Calu3 (cell line): ENCODE data around the gene MCTP1. TPM values are rescaled to one million over a fixed set of nuclear protein-coding genes. Genes with fewer than 3 reads are reported as not detected.

Experiments used
- BruUV-seq: library from RNA; stranded (reverse); fragments of 400-500 nt; replicated peaks from 2 replicates; lab custom pipeline; 2021; lab: Mats Ljungman, UMichigan
- CTCF ChIA-PET: fragments of 300-600 bp; sonication (Branson Sonifier 250); formaldehyde crosslinking; loops from one replicate; lab custom pipeline; 2022; ENCODE audit warnings: antibody characterized with exemption; lab: Charles Lee
- DNase-seq: peaks from one replicate; pipeline ENCODE4 v3.0.0; 2022
- H3K27ac Mint-ChIP-seq: one replicate; pipeline ENCODE4 v1.8.0; 2022; ENCODE audit warnings: mixed read lengths; ENCODE audit not compliant: unreplicated experiment
- H3K27me3 Mint-ChIP-seq: one replicate; pipeline ENCODE4 v1.8.0; 2022; ENCODE audit warnings: mixed read lengths; ENCODE audit not compliant: unreplicated experiment
- H3K36me3 Mint-ChIP-seq: one replicate; pipeline ENCODE4 v1.8.0; 2022; ENCODE audit warnings: mild to moderate bottlenecking, moderate library complexity, mixed read lengths; ENCODE audit not compliant: insufficient read depth, unreplicated experiment
- H3K4me1 Mint-ChIP-seq: one replicate; pipeline ENCODE4 v1.8.0; 2022; ENCODE audit warnings: mild to moderate bottlenecking, low read depth, mixed read lengths; ENCODE audit not compliant: unreplicated experiment
- H3K4me3 Mint-ChIP-seq: one replicate; pipeline ENCODE4 v1.8.0; 2022; ENCODE audit warnings: mild to moderate bottlenecking, low read depth, moderate library complexity, mixed read lengths; ENCODE audit not compliant: unreplicated experiment
- H3K9me3 Mint-ChIP-seq: one replicate; pipeline ENCODE4 v1.8.0; 2022; ENCODE audit warnings: low read depth, mixed read lengths; ENCODE audit not compliant: unreplicated experiment
- intact Hi-C: fragments of 100-400 bp; cut with micrococcal nuclease; formaldehyde crosslinking; loops from one replicate; pipeline ENCODE4 v1.10.0; 2022; ENCODE audit not compliant: unreplicated experiment
- total RNA-seq: library from RNA; stranded (reverse); gene quantifications from 2 replicates; pipeline ENCODE4 v1.2.3, GENCODE V29; 2022
- TF ChIP-seq, protein P1 (sequence below): fragments of 200-600 bp; IDR thresholded peaks from one replicate; pipeline ENCODE4 v1.8.0; 2022; ENCODE audit warnings: antibody characterized with exemption; ENCODE audit not compliant: unreplicated experiment

The MCTP1 gene
- total RNA-seq, 1 experiment from 2014 or later, result 28.4 TPM

- no peaks in the 10 kb centered on the region for H3K4me1 Mint-ChIP-seq
- no peak overlapping the region for H3K27ac Mint-ChIP-seq
- TF ChIP-seq, protein P1, sequence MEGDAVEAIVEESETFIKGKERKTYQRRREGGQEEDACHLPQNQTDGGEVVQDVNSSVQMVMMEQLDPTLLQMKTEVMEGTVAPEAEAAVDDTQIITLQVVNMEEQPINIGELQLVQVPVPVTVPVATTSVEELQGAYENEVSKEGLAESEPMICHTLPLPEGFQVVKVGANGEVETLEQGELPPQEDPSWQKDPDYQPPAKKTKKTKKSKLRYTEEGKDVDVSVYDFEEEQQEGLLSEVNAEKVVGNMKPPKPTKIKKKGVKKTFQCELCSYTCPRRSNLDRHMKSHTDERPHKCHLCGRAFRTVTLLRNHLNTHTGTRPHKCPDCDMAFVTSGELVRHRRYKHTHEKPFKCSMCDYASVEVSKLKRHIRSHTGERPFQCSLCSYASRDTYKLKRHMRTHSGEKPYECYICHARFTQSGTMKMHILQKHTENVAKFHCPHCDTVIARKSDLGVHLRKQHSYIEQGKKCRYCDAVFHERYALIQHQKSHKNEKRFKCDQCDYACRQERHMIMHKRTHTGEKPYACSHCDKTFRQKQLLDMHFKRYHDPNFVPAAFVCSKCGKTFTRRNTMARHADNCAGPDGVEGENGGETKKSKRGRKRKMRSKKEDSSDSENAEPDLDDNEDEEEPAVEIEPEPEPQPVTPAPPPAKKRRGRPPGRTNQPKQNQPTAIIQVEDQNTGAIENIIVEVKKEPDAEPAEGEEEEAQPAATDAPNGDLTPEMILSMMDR, result no peak
- BruUV-seq, result no TSS peak
- H3K36me3 Mint-ChIP-seq, result no peaks in the 10 kb centered on the region
- CTCF ChIA-PET, result no interaction called here
- no peaks in the 10 kb centered on the region for H3K27me3 Mint-ChIP-seq
- H3K4me3 Mint-ChIP-seq, result no peak overlapping the region
- intact Hi-C loops, result no loop called here
- no peak for DNase-seq
- H3K9me3 Mint-ChIP-seq, result no peaks in the 10 kb centered on the region
These were observed 569.1 kb downstream of the MCTP1 start for GRCh38 chr5:94715768-94716167.

DNA sequence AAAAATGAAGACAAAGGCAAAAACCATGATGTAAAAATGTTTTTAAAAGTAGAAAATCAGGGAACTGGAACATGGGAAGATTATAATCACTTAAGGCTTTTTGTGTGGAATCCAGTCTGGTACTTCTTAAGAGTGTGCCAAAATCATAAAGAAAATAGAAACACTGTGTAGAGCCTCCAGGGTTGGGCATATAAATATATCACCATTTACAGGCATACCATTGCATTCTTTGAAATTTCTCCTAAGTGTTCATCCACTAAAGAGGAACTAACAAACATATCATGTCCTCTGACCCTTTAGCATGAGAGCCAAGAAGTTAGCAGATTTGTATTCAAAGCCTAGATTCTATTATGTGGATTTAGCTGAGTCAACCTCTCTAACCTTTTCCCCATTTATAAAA, 573.1 kb downstream of the MCTP1 start:
- Mint-ChIP-seq H3K36me3 (no peaks in the 10 kb centered on the region), H3K4me3 (no peak overlapping the region), H3K27me3 (no peaks in the 10 kb centered on the region), H3K9me3 (no peaks in the 10 kb centered on the region), H3K27ac (no peak overlapping the region), H3K4me1 (no peaks in the 10 kb centered on the region)
- no peak for DNase-seq
- TF ChIP-seq, protein P1, result no peak
- CTCF ChIA-PET, result no interaction called here
- BruUV-seq, result no TSS peak
- intact Hi-C loops, result no loop called here

DNA sequence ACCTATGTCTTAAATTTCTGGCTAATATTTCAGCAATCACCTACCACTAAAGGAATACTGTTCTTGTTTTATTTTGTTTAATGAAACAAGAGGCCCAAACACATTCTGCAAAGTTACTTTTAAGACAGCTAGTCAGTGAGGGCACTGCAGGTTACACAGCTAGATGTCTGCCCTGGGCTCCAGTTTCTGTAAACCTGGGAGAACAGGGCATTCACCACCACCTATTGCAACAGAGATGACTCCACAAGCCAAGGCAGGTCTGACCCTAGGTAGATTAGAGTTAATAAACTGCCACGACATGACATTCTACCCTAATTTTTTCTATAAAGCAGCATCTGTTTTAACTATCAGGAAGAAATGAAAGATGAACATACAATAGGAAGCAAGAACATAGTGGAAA, 575.6 kb downstream of the MCTP1 start:
- Mint-ChIP-seq H3K36me3 (no peaks in the 10 kb centered on the region), H3K4me3 (no peak overlapping the region), H3K9me3 (no peaks in the 10 kb centered on the region), H3K4me1 (no peaks in the 10 kb centered on the region), H3K27ac (no peak overlapping the region), H3K27me3 (no peaks in the 10 kb centered on the region)
- no peak for DNase-seq
- no TSS peak for BruUV-seq
- TF ChIP-seq, protein P1, result no peak
- CTCF ChIA-PET, result no interaction called here
- intact Hi-C loops, result no loop called here

DNA sequence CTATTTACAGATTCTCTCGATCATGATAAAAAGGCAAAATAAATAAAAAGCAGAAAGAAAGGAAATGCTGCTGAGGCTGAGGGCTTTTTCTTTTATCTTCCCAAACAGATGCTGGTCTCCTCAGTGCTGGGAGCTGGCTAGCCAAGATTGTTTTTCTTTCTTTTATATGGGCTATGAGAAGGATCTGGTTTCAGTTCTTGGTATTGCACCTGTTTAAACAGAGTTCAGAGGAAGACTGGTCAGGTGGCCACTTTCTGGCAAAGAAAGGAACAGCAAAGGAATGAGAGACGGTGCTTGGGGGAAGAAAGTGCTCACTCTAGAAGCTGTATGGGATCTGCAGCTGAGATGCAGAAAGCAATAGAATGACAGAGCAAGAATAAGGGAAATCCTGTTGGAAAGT, 577.5 kb downstream of the MCTP1 start:
- Mint-ChIP-seq H3K4me3 (no peak overlapping the region), H3K9me3 (no peaks in the 10 kb centered on the region), H3K27ac (no peak overlapping the region), H3K36me3 (no peaks in the 10 kb centered on the region), H3K27me3 (no peaks in the 10 kb centered on the region), H3K4me1 (no peaks in the 10 kb centered on the region)
- TF ChIP-seq, protein P1, result no peak
- CTCF ChIA-PET, result interaction anchor here (0.6 kb wide), 1 partner anchor 868 kb away, joined by 3 read pairs; no protein-coding TSS in a partner anchor
- no TSS peak for BruUV-seq
- intact Hi-C loops, result no loop called here
- DNase-seq, result no peak
